ENCODE results near the gene SLC15A5. TPM values are rescaled to one million over a fixed set of nuclear protein-coding genes. Genes with fewer than 3 reads are reported as not detected.

Gene SLC15A5
- total and polyA plus RNA-seq, 2 of the 4 experiments (the other 2 are of a cell fraction), result not detected

DNA sequence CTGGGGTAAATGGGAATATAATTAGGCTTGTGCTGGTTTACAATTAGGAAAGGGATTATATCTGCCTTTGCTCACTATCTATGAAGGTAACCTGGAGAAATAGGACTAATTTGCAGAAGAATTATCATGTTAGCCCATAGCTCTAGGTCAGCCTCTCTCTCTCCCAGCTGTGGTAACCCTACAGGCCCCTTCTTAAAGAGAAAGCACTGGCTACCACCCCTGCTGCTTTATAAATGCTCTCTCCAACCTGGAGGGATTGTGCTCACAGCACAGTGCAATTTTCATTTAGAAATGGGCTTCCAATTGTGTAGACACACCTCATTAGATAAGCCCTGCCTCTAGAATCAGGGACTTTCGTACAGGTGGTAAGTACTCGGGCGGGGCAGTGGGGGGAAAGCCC is 47.3 kb upstream of the SLC15A5 start:
- Histone ChIP-seq H3K18ac (ENCODE audit: low read depth, low read length) (no peak overlapping the region), H4K5ac (ENCODE audit: low read depth, low read length) (no peak overlapping the region), H2BK15ac (ENCODE audit: low read depth, low read length) (no peak overlapping the region), H2BK20ac (ENCODE audit: low read depth, low read length) (no peak overlapping the region), H4K91ac (ENCODE audit: insufficient read depth, low read depth, low read length) (no peak overlapping the region), H3K4ac (ENCODE audit: low read depth, low read length) (no peak overlapping the region), H3K4me1 (ENCODE audit: control insufficient read depth, insufficient read depth, low read length) (no peaks in the 10 kb centered on the region), H3K27me3 (ENCODE audit: control insufficient read depth, insufficient read depth, low read length) (no peaks in the 10 kb centered on the region), H2BK5ac (ENCODE audit: low read depth, low read length, poor library complexity, severe bottlenecking) (no peak overlapping the region), H4K20me1 (ENCODE audit: insufficient read depth, low read length) (no peaks in the 10 kb centered on the region), H3K4me3 (ENCODE audit: insufficient read depth, low read depth, low read length) (no peak overlapping the region), H4K8ac (ENCODE audit: low read depth in 2 of 2, low read length in 2 of 2) (no peak overlapping the region), H3K9me1 (ENCODE audit: insufficient read depth, low read length) (no peaks in the 10 kb centered on the region), H3K36me3 (ENCODE audit: control insufficient read depth, insufficient read depth, low read length) (no peaks in the 10 kb centered on the region), H2AK9ac (replicated peaks; ENCODE audit: low read depth, low read length, poor library complexity) (no peak overlapping the region), H3K14ac (replicated peaks; ENCODE audit: low read depth, low read length) (no peak overlapping the region), H2AFZ (replicated peaks; ENCODE audit: low read length, poor library complexity) (no peak overlapping the region), H3K9me3 (ENCODE audit: control insufficient read depth, insufficient read depth, low read length) (peaks cover 1% of the 10 kb centered on the region; the same call in 1 of the 2 replicates), H3K23ac (ENCODE audit: low read depth, low read length) (no peak overlapping the region), H3K79me1 (ENCODE audit: low read depth in 1 of 2, low read length in 2 of 2) (no peaks in the 10 kb centered on the region), H2BK120ac (ENCODE audit: low read depth, low read length) (no peak overlapping the region), H3K56ac (ENCODE audit: extremely low read depth, insufficient read depth, low read length) (no peak overlapping the region), H2AK5ac (ENCODE audit: low read depth, low read length) (no peak overlapping the region), H3K9ac (ENCODE audit: low read depth, low read length) (no peak overlapping the region), H3K4me2 (ENCODE audit: low read depth, low read length) (no peak overlapping the region), H3K27ac (ENCODE audit: insufficient read depth, low read length) (no peak overlapping the region)
- DNase-seq (no peak), ATAC-seq (ENCODE audit: low read depth) (no peak)
- dilution Hi-C loops (cut with HindIII; ENCODE audit: low sequenced_read_pairs, unreplicated experiment), result no loop called here
- no TSS peak for BruUV-seq (replicated peaks)
- ChIA-PET CTCF (no interaction called here), POLR2A (ENCODE audit: unreplicated experiment) (no interaction called here)
- in situ Hi-C loops (cut with MboI; ENCODE audit: low sequenced_read_pairs), result no loop called here
- WGBS, 2 experiments (ENCODE audit: extremely low coverage in 2 of 2, insufficient read length in 1 of 2), result no CpG with 5 or more reads among the region's 3 CpGs
- intact Hi-C loops (cut with micrococcal nuclease), result loop anchor here (10.0 kb wide), 1 partner anchor 1060 kb away; no protein-coding TSS in a partner anchor
- TF ChIP-seq POLR2A (IDR thresholded peaks at IDR 0.05; ENCODE audit: low read depth, low read length), result no peak
- no peak for TF ChIP-seq SMC3 (IDR thresholded peaks at IDR 0.05; ENCODE audit: low read depth, low read length)
- no peak for TF ChIP-seq RAD21 (IDR thresholded peaks at IDR 0.05; ENCODE audit: low read length)
- no peak for TF ChIP-seq MXI1 (IDR thresholded peaks at IDR 0.05; ENCODE audit: borderline replicate concordance, low read depth, low read length)
- TF ChIP-seq RFX5 (IDR thresholded peaks at IDR 0.05; ENCODE audit: low read depth, low read length), result no peak
- TF ChIP-seq BHLHE40 (IDR thresholded peaks at IDR 0.05; ENCODE audit: low read depth, low read length), result no peak
- TF ChIP-seq CEBPB (IDR thresholded peaks at IDR 0.05; ENCODE audit: low read depth, low read length), result no peak
- TF ChIP-seq CTCF (conservative IDR thresholded peaks at IDR 0.05; ENCODE audit: low read depth, low read length), result no peak

Data from IMR-90 (cell line).